Caco-2 (cell line): ENCODE results near the gene PLEKHG3. TPM values are rescaled to one million over a fixed set of nuclear protein-coding genes. Genes with fewer than 3 reads are reported as not detected.

Source experiments
- BruUV-seq: library from RNA; stranded (reverse); fragments of 400-500 nt; replicated peaks from 2 replicates; lab custom pipeline; 2021; lab: Mats Ljungman, UMichigan
- CTCF ChIA-PET: fragments of 300-600 bp; sonication (Branson Sonifier 250); formaldehyde crosslinking; loops from one replicate; lab custom pipeline; 2022; ENCODE audit warnings: antibody characterized with exemption; lab: Charles Lee
- POLR2A ChIA-PET: fragments of 300-600 bp; sonication (Branson Sonifier 250); formaldehyde crosslinking; loops from one replicate; lab custom pipeline; 2022; ENCODE audit warnings: antibody characterized with exemption; lab: Charles Lee
- DNase-seq, 2 experiments: peaks; one replicate each; pipeline versions ENCODE4 v3.0.0 to v3.0.0-alpha.2; 2020 to 2022
- H3K27me3 ChIP-seq: replicated peaks from 2 replicates; pipeline ENCODE4 v1.6.0; 2011; ENCODE audit warnings: low read length; ENCODE audit not compliant: control insufficient read depth, insufficient read depth
- H3K36me3 ChIP-seq: 2 replicates; pipeline ENCODE4 v1.5.1; 2011; ENCODE audit warnings: low read length; ENCODE audit not compliant: control insufficient read depth, insufficient read depth
- H3K4me1 ChIP-seq: fragments of 250-450 bp; sonication (Bioruptor Pico); 2 replicates; pipeline ENCODE4 v1.5.1; 2020; ENCODE audit warnings: mild to moderate bottlenecking
- H3K4me3 ChIP-seq: 2 replicates; pipeline ENCODE4 v1.5.1; 2011; ENCODE audit warnings: low read depth, mild to moderate bottlenecking, control low read depth, low read length
- H3K9me3 ChIP-seq: fragments of 250-450 bp; sonication (Bioruptor Pico); 2 replicates; pipeline ENCODE4 v1.5.1; 2020; ENCODE audit warnings: mild to moderate bottlenecking, moderate library complexity
- H3K27ac Mint-ChIP-seq: one replicate; pipeline ENCODE4 v1.8.0; 2022; ENCODE audit warnings: mixed read lengths; ENCODE audit not compliant: unreplicated experiment
- H3K27me3 Mint-ChIP-seq: one replicate; pipeline ENCODE4 v1.8.0; 2022; ENCODE audit warnings: mixed read lengths; ENCODE audit not compliant: insufficient read depth, unreplicated experiment
- H3K36me3 Mint-ChIP-seq: one replicate; pipeline ENCODE4 v1.8.0; 2022; ENCODE audit warnings: mild to moderate bottlenecking, mixed read lengths; ENCODE audit not compliant: insufficient read depth, unreplicated experiment
- H3K4me1 Mint-ChIP-seq: one replicate; pipeline ENCODE4 v1.8.0; 2022; ENCODE audit warnings: low read depth, mixed read lengths; ENCODE audit not compliant: unreplicated experiment
- H3K4me3 Mint-ChIP-seq: one replicate; pipeline ENCODE4 v1.8.0; 2022; ENCODE audit warnings: mild to moderate bottlenecking, moderate library complexity, mixed read lengths; ENCODE audit not compliant: unreplicated experiment
- H3K9me3 Mint-ChIP-seq: one replicate; pipeline ENCODE4 v1.8.0; 2022; ENCODE audit warnings: mixed read lengths; ENCODE audit not compliant: unreplicated experiment
- intact Hi-C: fragments of 100-400 bp; cut with micrococcal nuclease; formaldehyde crosslinking; loops from one replicate; pipeline ENCODE4 v1.10.0; 2022; ENCODE audit not compliant: unreplicated experiment
- total RNA-seq: library from RNA; stranded (reverse); gene quantifications from 2 replicates; pipeline ENCODE4 v1.2.3, GENCODE V29; 2022
- TF ChIP-seq, protein P1 (sequence below), 2 experiments: fragments of 200-600 bp in 1 of 2; IDR thresholded peaks; 1 replicate in 1 of 2; 2 replicates in 1 of 2; pipeline versions ENCODE4 v1.5.1 to v1.8.0; 2011 to 2022; ENCODE audit warnings: antibody characterized with exemption in 1 of 2, control low read depth in 1 of 2, inconsistent platforms in 1 of 2, low read depth in 1 of 2, low read length in 1 of 2, mild to moderate bottlenecking in 1 of 2, moderate library complexity in 1 of 2; ENCODE audit not compliant: insufficient read depth in 1 of 2, severe bottlenecking in 1 of 2, unreplicated experiment in 1 of 2

PLEKHG3 gene
- total RNA-seq, 1 experiment from 2014 or later = 85.9 TPM

GRCh38 chr14:64717870-64718269 is 13.6 kb downstream of the PLEKHG3 start:
- Histone ChIP-seq H3K27me3 (no peaks in the 10 kb centered on the region), H3K4me3 (no peak overlapping the region), H3K9me3 (peaks cover 8% of the 10 kb centered on the region), H3K36me3 (no peaks in the 10 kb centered on the region; the same call in none of the 2 replicates), H3K4me1 (peaks cover 82% of the 10 kb centered on the region)
- intact Hi-C loops = no loop called here
- CTCF ChIA-PET = no interaction called here
- no TSS peak for BruUV-seq
- Mint-ChIP-seq H3K36me3 (peaks cover 68% of the 10 kb centered on the region), H3K9me3 (peaks cover 13% of the 10 kb centered on the region), H3K4me3 (no peak overlapping the region), H3K27me3 (no peaks in the 10 kb centered on the region), H3K4me1 (peaks cover 73% of the 10 kb centered on the region), H3K27ac (peak overlapping the region; percentile 91)
- POLR2A ChIA-PET = no interaction called here
- TF ChIP-seq, protein P1, sequence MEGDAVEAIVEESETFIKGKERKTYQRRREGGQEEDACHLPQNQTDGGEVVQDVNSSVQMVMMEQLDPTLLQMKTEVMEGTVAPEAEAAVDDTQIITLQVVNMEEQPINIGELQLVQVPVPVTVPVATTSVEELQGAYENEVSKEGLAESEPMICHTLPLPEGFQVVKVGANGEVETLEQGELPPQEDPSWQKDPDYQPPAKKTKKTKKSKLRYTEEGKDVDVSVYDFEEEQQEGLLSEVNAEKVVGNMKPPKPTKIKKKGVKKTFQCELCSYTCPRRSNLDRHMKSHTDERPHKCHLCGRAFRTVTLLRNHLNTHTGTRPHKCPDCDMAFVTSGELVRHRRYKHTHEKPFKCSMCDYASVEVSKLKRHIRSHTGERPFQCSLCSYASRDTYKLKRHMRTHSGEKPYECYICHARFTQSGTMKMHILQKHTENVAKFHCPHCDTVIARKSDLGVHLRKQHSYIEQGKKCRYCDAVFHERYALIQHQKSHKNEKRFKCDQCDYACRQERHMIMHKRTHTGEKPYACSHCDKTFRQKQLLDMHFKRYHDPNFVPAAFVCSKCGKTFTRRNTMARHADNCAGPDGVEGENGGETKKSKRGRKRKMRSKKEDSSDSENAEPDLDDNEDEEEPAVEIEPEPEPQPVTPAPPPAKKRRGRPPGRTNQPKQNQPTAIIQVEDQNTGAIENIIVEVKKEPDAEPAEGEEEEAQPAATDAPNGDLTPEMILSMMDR (IDR thresholded peaks at IDR 0.05; ENCODE audit: insufficient read depth in 1 of 2, low read depth in 1 of 2, low read length in 1 of 2, severe bottlenecking in 1 of 2, unreplicated experiment in 1 of 2) = no peak
- DNase-seq = no peak

DNA sequence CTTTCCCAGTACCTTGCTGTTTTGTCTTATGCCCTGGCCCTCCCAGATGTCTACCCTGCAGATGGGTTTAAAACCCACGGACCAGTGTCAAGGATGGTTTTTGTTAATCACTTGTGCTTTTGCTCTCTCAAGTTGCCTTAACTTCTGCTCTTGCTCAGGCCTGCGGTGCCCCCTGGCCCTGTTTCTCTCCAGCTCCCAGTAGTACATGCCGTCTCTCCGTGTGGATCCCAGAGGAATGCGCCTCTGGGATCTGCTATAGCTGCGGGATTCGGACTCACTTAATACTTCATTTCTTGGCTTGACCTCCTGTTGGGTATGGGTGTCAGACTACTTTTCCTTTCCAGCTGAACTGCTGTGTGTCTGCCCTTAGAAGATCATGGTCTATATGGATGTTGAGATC is 14.5 kb downstream of the PLEKHG3 start:
- Mint-ChIP-seq H3K36me3 (peaks cover 63% of the 10 kb centered on the region), H3K4me3 (no peak overlapping the region)

DNA sequence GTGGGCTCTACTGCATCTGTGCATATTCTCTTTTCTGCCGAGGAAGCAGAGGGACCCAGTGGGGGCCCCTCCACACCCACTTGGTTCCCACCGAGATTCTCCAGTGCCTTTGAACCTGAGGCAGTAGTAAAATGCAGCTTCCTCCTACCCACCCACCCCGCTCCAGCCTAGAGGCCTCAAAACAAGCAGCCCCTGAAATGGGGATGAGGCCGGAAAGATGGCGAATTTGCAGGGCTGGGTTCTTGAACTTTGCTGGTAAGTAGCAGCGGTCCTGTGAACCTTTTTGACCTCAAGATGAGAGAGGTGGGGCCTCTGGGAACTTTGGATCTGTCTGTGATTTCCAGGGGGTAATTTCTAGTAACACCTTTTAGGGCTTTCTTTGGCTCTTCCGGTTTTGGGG is 15.4 kb downstream of the PLEKHG3 start:
- no peak for DNase-seq
- Mint-ChIP-seq H3K27ac (peak overlapping the region; percentile 50), H3K4me3 (no peak overlapping the region), H3K9me3 (no peaks in the 10 kb centered on the region), H3K27me3 (no peaks in the 10 kb centered on the region), H3K36me3 (peaks cover 66% of the 10 kb centered on the region), H3K4me1 (peaks cover 72% of the 10 kb centered on the region)
- TF ChIP-seq, protein P1 (IDR thresholded peaks at IDR 0.05; ENCODE audit: insufficient read depth in 1 of 2, low read depth in 1 of 2, low read length in 1 of 2, severe bottlenecking in 1 of 2, unreplicated experiment in 1 of 2) = no peak
- no peaks in the 10 kb centered on the region; the same call in none of the 2 replicates for H3K36me3 ChIP-seq
- intact Hi-C loops = no loop called here
- H3K4me1 ChIP-seq = peaks cover 92% of the 10 kb centered on the region
- no peaks in the 10 kb centered on the region for H3K9me3 ChIP-seq
- ChIA-PET POLR2A (no interaction called here), CTCF (no interaction called here)
- no peak overlapping the region for H3K4me3 ChIP-seq
- no peaks in the 10 kb centered on the region for H3K27me3 ChIP-seq
- BruUV-seq = no TSS peak

More for the DNA sequence above, 14.5 kb downstream of the PLEKHG3 start:
- intact Hi-C loops = no loop called here
- Histone ChIP-seq H3K27me3 (no peaks in the 10 kb centered on the region), H3K36me3 (no peaks in the 10 kb centered on the region; the same call in none of the 2 replicates), H3K4me1 (peaks cover 91% of the 10 kb centered on the region), H3K4me3 (no peak overlapping the region), H3K9me3 (no peaks in the 10 kb centered on the region; the same call in 1 of the 2 replicates)
- Mint-ChIP-seq H3K9me3 (peaks cover 4% of the 10 kb centered on the region), H3K27me3 (no peaks in the 10 kb centered on the region), H3K4me1 (peaks cover 72% of the 10 kb centered on the region), H3K27ac (peak overlapping the region; percentile 21)
- TF ChIP-seq, protein P1 (IDR thresholded peaks at IDR 0.05; ENCODE audit: insufficient read depth in 1 of 2, low read depth in 1 of 2, low read length in 1 of 2, severe bottlenecking in 1 of 2, unreplicated experiment in 1 of 2) = no peak
- DNase-seq = no peak
- CTCF ChIA-PET = no interaction called here
- BruUV-seq = no TSS peak
- POLR2A ChIA-PET = no interaction called here
